Testis (tissue), 3 donors: ENCODE results near the gene CPXM2. TPM values are rescaled to one million over a fixed set of nuclear protein-coding genes. Genes with fewer than 3 reads are reported as not detected.

Source experiments
- DNase-seq: peaks from one replicate; pipeline ENCODE4 v3.0.0-alpha.2; 2019
- H3K27ac ChIP-seq, 2 donors: fragments of 200-600 bp; sonication (generic); one replicate each; pipeline ENCODE4 v1.5.1; 2019
- H3K27me3 ChIP-seq: fragments of 200-600 bp; sonication (generic); one replicate; pipeline ENCODE4 v1.5.1; 2019
- H3K36me3 ChIP-seq: fragments of 200-600 bp; sonication (generic); one replicate; pipeline ENCODE4 v1.5.1; 2017; ENCODE audit warnings: low read depth; ENCODE audit errors: missing control alignments
- H3K4me1 ChIP-seq: fragments of 200-600 bp; sonication (generic); one replicate; pipeline ENCODE4 v1.5.1; 2019
- H3K4me3 ChIP-seq, 2 donors: fragments of 200-600 bp; sonication (generic); one replicate each; pipeline ENCODE4 v1.5.1; 2017 to 2019
- H3K9me3 ChIP-seq: fragments of 200-600 bp; sonication (generic); one replicate; pipeline ENCODE4 v1.5.1; 2017
- POLR2A ChIP-seq: fragments of 450-650 bp; IDR thresholded peaks from one replicate; pipeline ENCODE4 v1.6.1; 2017; ENCODE audit warnings: antibody characterized with exemption, mild to moderate bottlenecking, moderate library complexity
- WGBS, 2 donors: methylation state at CpG; one replicate each; pipeline ENCODE4 v1.1.5; 2018; 5-methylcytosine and 5-hydroxymethylcytosine counted together
- intact Hi-C: fragments of 100-400 bp; cut with DNase I; formaldehyde crosslinking; loops from one replicate; pipeline ENCODE4 v1.15.1; 2023; ENCODE audit warnings: low total_unique reads
- polyA plus RNA-seq: library from polyadenylated mRNA; stranded (reverse); fragments of 350-450 nt; fragmentation: Illumina TruSeq; extraction: RNeasy Lipid Tissue Mini Kit (QIAGEN cat#74804); gene quantifications from one replicate; pipeline ENCODE4 v1.2.3, GENCODE V29; 2014; ENCODE audit warnings: low read depth, low replicate concordance; ENCODE audit not compliant: insufficient read depth
- total RNA-seq, 2 donors: library from RNA; depleted of rRNA; stranded (reverse); fragments of >200 nt; gene quantifications; one replicate each; pipeline ENCODE4 v1.2.3, GENCODE V29; 2016
- TF ChIP-seq, protein P1 (sequence below), 3 experiments: fragments of 450-650 bp in 2 of 3; fragments of 200-600 bp in 1 of 3; sonication (generic) in 1 of 3; IDR thresholded peaks; one replicate each; pipeline ENCODE4 v1.5.1; 2016 to 2019; ENCODE audit warnings: antibody characterized with exemption in 3 of 3, mild to moderate bottlenecking in 2 of 3, moderate library complexity in 1 of 3

Gene CPXM2
- total and polyA plus RNA-seq, 3 donors from 2014 or later: 16.0 to 40.0 (median 17.5) TPM

DNA sequence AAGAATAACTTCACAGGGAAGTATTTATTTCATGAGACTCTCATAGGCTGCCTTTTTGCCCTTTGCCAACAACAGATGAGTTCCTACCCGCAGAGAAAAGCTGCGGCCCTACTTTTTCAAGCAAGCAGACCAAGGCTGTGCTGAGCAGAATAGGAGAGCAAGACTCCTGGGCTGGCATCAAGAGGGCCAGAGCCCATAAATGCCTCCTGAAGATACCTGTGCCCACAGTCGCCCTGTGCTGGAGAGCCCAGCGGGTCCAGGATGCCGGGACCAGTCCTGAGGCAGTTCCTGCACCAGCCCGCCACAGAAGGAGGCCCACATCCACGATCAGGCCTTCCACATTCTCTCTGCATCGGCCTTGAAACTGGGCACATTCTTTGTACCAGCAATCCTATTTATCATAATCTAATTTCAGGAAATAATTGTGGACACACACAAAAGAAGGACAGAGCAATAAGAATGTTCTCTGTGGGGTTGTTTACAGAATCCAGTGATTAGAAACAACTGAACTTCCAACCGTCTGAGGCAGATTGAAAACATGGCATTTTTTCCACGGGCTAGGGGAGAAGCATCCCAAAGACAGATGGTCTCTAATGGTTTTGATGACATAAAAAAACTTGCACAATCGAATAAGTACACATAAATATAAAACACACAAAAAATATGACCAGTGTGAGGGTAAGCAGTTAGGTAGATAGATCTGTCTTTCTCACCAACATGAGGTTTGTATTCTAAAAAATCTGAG lies 95.6 kb downstream of the CPXM2 start:
- Histone ChIP-seq H3K27ac (no peak overlapping the region), H3K9me3 (no peaks in the 10 kb centered on the region), H3K36me3 (no peaks in the 10 kb centered on the region), H3K4me3 (no peak overlapping the region), H3K4me1 (peaks cover 4% of the 10 kb centered on the region), H3K27me3 (no peaks in the 10 kb centered on the region)
- TF ChIP-seq POLR2A: no peak
- TF ChIP-seq, protein P1, sequence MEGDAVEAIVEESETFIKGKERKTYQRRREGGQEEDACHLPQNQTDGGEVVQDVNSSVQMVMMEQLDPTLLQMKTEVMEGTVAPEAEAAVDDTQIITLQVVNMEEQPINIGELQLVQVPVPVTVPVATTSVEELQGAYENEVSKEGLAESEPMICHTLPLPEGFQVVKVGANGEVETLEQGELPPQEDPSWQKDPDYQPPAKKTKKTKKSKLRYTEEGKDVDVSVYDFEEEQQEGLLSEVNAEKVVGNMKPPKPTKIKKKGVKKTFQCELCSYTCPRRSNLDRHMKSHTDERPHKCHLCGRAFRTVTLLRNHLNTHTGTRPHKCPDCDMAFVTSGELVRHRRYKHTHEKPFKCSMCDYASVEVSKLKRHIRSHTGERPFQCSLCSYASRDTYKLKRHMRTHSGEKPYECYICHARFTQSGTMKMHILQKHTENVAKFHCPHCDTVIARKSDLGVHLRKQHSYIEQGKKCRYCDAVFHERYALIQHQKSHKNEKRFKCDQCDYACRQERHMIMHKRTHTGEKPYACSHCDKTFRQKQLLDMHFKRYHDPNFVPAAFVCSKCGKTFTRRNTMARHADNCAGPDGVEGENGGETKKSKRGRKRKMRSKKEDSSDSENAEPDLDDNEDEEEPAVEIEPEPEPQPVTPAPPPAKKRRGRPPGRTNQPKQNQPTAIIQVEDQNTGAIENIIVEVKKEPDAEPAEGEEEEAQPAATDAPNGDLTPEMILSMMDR (IDR thresholded peaks at IDR 0.05): no peak
- 81 to 87% methylated on average over 11 of the region's 11 CpGs for WGBS, 2 donors
- no peak for DNase-seq
- intact Hi-C loops: no loop called here

DNA sequence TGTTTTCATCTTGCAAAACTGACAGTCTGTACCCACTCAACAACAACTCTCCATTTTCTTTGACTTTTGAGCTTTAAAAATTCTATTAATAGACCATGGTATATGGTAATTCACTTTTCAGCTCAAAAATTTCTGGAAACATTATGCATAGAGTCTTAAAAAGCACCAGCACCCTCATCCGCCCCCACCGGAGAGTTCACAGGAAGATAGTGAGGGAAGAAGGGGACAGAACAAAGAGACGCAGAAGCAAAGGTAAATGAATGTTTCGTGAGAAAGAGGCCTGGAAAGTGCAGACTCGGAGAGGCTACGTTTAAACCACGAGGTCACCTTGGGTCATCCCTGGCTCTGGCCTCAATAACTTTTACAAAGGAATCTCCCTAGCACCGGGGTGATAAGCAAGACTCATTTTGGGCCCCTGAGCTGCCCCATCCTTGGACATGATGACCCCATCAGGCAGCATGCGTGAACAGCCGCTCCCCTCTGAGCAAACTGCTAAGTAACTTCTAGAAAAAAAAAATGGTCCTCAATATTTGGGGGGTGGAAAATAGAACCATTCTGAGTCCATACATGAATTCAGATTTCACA lies 96.3 kb downstream of the CPXM2 start:
- intact Hi-C loops: no loop called here
- Histone ChIP-seq H3K36me3 (no peaks in the 10 kb centered on the region), H3K27ac (no peak overlapping the region), H3K4me1 (peaks cover 3% of the 10 kb centered on the region), H3K27me3 (no peaks in the 10 kb centered on the region), H3K4me3 (no peak overlapping the region), H3K9me3 (no peaks in the 10 kb centered on the region)
- DNase-seq: no peak
- TF ChIP-seq, protein P1 (IDR thresholded peaks at IDR 0.05): no peak
- TF ChIP-seq POLR2A: no peak
- WGBS, 2 donors: 89 to 90% methylated on average over 10 of the region's 10 CpGs

DNA sequence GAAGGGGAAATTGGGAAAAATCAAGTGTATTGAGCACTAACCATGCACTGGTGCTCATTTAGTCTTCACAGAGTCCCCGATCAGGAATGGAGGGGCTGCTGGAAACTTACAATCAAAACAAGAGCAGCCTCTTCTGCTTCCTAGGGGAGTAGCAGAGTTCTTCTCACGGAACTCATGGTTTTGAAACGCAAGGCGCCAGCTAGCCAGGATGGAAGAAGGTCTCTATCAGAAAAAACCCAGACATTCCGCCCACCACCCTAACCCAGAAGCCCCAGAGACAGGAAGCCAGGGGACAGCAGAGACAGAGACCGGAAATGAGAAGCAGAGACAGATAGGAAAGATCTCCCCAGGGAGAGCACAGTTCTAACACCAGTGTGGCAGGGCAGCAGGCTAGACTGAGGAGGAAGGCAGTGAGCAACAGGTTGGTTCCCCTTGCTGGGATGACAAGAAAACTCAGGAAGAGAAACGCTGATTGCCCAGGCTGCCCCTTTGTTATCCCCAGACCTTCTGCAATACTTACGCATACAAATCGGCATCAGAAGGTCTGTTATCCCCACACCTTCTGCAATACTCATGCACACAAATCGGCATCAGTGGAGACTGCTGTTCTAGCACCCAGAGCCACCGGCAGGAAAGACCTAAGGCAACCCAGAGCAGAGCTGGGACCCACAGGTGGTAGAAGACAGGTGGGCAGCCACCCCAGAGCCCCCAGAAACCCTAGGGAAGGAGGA lies 99.2 kb downstream of the CPXM2 start:
- Histone ChIP-seq H3K9me3 (no peaks in the 10 kb centered on the region), H3K27ac (no peak overlapping the region), H3K36me3 (no peaks in the 10 kb centered on the region), H3K27me3 (no peaks in the 10 kb centered on the region), H3K4me3 (no peak overlapping the region), H3K4me1 (no peaks in the 10 kb centered on the region)
- 81% methylated on average over 11 of the region's 11 CpGs for WGBS, 2 donors
- no peak for TF ChIP-seq POLR2A
- TF ChIP-seq, protein P1 (IDR thresholded peaks at IDR 0.05): no peak
- intact Hi-C loops: no loop called here
- no peak for DNase-seq

DNA sequence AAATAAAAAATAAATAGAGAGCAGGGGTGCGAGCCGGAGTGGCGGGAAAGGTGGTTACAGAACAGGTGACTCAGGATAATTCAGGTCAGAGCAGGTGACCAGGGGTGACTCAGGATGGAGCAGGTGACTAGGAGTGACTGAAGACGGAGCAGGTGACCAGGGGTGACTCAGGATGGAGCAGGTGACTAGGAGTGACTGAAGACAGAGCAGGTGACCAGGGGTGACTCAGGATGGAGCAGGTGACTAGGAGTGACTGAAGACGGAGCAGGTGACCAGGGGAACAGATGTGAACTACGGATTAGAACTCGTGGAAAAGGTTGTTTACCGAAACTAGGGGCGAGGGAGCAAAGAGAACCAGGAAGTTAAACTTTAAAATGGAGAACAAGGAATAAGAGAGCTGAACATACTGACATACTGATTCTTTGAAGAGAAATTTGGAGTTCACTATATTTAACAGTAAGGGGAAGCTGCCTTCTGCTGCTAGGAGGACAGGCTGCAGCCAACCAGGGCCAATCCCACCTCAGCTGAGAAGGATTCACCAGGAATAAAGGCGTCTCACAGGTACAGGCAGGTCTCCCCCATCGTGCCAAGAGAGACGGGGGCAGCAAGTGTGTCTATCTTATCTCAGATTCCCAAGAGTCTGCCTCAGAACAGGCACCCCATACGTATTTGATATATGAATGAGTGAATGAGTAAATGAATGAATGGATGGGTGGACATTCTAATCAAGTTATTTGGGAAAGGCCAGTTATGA lies 101.3 kb downstream of the CPXM2 start:
- Histone ChIP-seq H3K27me3 (no peaks in the 10 kb centered on the region), H3K27ac (no peak overlapping the region), H3K36me3 (no peaks in the 10 kb centered on the region), H3K9me3 (no peaks in the 10 kb centered on the region), H3K4me1 (no peaks in the 10 kb centered on the region), H3K4me3 (no peak overlapping the region)
- 88% methylated on average over 13 of the region's 13 CpGs for WGBS, 2 donors
- intact Hi-C loops: no loop called here
- no peak for TF ChIP-seq POLR2A
- TF ChIP-seq, protein P1 (IDR thresholded peaks at IDR 0.05): no peak
- DNase-seq: no peak
